Retinal pigment epithelial cell (primary cell): Measurements from ENCODE around the gene HOXC6.

Experiments used
- DNase-seq: peaks from one replicate; pipeline ENCODE4 v3.0.0-alpha.2; 2010; ENCODE audit warnings: low read depth
- H3K4me3 ChIP-seq: 2 replicates; pipeline ENCODE4 v1.5.1; 2011; ENCODE audit warnings: mild to moderate bottlenecking, low read length, control low read depth, moderate library complexity
- CTCF ChIP-seq: conservative IDR thresholded peaks from 2 replicates; pipeline ENCODE4 v1.5.1; 2011; ENCODE audit warnings: low read depth, low read length, control low read depth, inconsistent platforms

The HOXC6 gene

DNA sequence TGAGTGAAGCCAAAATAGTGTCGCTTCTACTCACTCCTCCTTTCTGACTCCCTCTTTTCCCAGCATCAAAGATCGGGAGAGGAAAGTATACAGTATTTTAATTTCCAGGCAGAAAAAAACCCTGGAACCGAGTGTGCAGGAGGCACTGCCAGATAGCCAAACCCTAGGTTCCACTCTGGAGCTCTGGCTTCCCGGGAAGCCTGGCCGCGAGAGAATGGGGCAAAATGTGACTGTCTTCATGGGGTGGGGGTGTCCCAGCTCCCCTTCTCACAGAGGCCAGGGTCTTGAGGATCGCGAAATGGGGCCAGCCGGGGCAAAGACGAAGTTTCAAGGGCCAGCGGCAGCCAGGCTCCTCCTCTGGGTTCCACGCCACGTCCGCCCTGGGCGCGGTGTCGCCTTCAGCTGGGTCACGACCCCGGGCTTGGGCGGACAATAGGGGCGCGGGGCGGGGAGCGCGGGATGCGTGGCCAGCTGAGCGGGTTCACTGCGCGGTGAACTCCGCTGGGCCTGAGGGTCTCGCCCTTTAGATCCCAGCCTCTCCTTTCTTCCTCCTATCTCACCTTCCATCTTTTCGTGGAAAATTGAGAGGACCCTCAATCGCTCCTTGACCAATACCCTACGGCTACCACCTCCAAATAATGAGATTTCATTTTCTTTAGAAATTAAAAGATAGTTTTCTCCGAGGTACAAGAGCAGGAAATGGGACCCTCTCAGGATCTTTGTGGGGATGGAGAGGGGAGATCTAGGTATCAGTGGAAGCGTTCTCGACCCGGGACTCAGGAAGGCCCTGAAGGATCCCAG is 32.1 kb downstream of the HOXC6 start:
- no peak for TF ChIP-seq CTCF
- DNase-seq: no peak

DNA sequence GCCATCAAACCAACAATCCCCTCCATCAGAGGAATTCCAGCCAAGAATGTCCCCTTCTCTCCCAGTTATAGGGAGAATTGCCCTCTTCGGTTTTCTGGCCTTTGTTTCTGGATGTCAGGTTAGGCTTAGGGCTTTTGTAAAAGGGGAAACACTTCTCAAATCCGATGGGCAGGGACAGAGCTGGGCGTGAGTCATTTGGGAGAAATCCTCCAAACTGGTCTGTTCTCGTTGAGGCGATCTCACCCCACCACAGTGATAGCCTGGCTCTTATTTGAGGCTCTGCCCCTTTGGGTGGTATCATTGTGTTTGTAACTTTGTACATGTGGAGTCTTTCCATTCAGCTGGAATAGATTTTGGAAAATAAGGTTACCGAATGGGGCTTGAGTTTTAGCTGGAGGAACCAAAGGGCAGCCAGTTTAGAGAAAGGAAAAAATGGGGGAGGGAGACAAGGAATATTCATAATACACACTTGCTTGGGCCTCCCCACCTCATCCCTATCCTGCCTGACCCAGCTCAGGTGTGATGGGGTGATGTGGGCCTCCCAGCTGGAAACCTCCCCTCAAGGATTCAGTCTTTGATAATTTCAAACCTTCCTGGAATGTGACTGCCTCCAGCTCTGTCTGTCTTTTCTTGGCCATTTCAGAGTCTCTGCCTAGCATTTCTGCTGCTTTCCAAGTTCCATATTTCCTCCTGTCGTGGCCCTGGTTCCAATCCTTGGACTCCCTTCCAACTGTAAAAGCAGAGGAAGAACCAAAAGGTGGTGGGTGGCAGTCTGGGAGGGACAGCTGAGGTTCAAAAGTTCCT is 32.9 kb downstream of the HOXC6 start:
- no peak for TF ChIP-seq CTCF
- no peak overlapping the region for H3K4me3 ChIP-seq
- no peak for DNase-seq

More for the DNA sequence above, 32.1 kb downstream of the HOXC6 start:
- H3K4me3 ChIP-seq: no peak overlapping the region

DNA sequence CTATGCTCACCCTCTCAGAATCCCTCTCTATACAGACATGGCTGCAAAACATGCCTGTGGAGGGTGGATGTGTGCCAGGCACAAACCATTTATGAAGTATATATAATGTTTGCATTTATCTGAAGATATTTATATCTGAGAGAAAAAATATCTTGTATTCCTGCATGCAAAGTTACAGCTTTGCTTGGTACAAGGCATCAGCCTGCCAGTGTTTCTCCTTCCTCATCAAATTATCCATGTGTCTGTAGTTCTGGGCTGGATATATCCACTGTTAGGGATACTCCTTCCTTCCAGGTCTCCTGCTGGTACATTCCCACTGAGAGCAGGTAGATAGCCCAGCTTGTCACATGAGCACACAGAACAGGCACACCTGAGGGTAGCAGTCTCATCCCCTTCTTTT is 37.4 kb downstream of the HOXC6 start:
- no peak for TF ChIP-seq CTCF
- no peak for DNase-seq
- no peak overlapping the region for H3K4me3 ChIP-seq

- no peak overlapping the region for H3K4me3 ChIP-seq
- TF ChIP-seq CTCF: no peak
- no peak for DNase-seq
Measured at GRCh38 chr12:54066408-54066807, 38.2 kb downstream of the HOXC6 start.

- no peak overlapping the region for H3K4me3 ChIP-seq
- no peak for TF ChIP-seq CTCF
- DNase-seq: no peak
Measured at GRCh38 chr12:54068418-54069070, 40.3 kb downstream of the HOXC6 start.

DNA sequence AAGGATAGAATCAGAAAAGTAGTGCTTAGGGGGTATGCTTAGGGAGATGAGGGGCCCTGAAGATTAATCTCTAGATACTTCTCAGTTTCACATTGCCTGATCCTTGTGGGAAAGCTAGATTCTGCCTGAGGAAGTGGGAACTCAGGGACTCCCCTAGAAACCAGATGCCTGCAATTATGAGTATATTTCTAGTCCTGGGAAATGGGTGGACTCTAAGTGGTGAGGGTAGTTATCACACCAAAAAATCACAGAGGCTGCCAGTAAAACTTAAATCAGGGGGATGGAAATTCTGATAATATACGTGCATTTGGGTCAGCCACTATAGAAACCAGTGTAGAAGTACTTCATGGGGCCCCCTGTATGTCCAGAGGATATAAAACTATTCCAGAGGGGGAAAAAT is 43.7 kb downstream of the HOXC6 start:
- no peak for TF ChIP-seq CTCF
- DNase-seq: no peak
- H3K4me3 ChIP-seq: no peak overlapping the region
